ENCODE measurements around the gene CAMSAP2. TPM values are rescaled to one million over a fixed set of nuclear protein-coding genes. Genes with fewer than 3 reads are reported as not detected.

CAMSAP2 gene
- total and polyA plus RNA-seq, 2 of the 8 experiments (the other 6 are each of a cell fraction or from before 2014, with no cell fraction given), result 4.2 to 27.6 TPM

GRCh38 chr1:200907611-200908097, 169.0 kb downstream of the CAMSAP2 start (continued):
- TF ChIP-seq ATF2 (IDR thresholded peaks at IDR 0.05; ENCODE audit: low read length) (no peak), TAF1 (IDR thresholded peaks at IDR 0.05; ENCODE audit: low read depth, low read length) (no peak), CREB1 (IDR thresholded peaks at IDR 0.05) (no peak)
